Activated CD4-positive, alpha-beta memory T cell treated with anti-CD3 and anti-CD28 coated beads, Interleukin-2, amount 10 ng/mL, durations not matched to agents 7 days and 5 days (primary cell): Measurements from ENCODE around the gene NPR1. TPM values are rescaled to one million over a fixed set of nuclear protein-coding genes. Genes with fewer than 3 reads are reported as not detected.

Source experiments
- CTCF ChIA-PET: fragments of 350-600 bp; sonication (Branson Sonifier 250); formaldehyde crosslinking; loops from one replicate; lab custom pipeline; 2021; ENCODE audit warnings: antibody characterized with exemption, inconsistent platforms; lab: Charles Lee
- POLR2A ChIA-PET: fragments of 350-600 bp; sonication (Branson Sonifier 250); formaldehyde crosslinking; loops from one replicate; lab custom pipeline; 2021; ENCODE audit warnings: antibody characterized with exemption; lab: Charles Lee
- DNase-seq: peaks from one replicate; pipeline ENCODE4 v3.0.0-alpha.2; 2020
- H3K27ac Mint-ChIP-seq: one replicate; pipeline ENCODE4 v1.8.0; 2021; ENCODE audit warnings: mild to moderate bottlenecking, mixed read lengths
- H3K27me3 Mint-ChIP-seq: one replicate; pipeline ENCODE4 v1.8.0; 2021; ENCODE audit warnings: mixed read lengths
- H3K36me3 Mint-ChIP-seq: one replicate; pipeline ENCODE4 v1.8.0; 2021; ENCODE audit warnings: low read depth, mixed read lengths
- H3K4me1 Mint-ChIP-seq: one replicate; pipeline ENCODE4 v1.8.0; 2021; ENCODE audit warnings: mixed read lengths
- H3K4me3 Mint-ChIP-seq: one replicate; pipeline ENCODE4 v1.8.0; 2021; ENCODE audit warnings: mild to moderate bottlenecking, mixed read lengths
- H3K9me3 Mint-ChIP-seq: one replicate; pipeline ENCODE4 v1.8.0; 2021; ENCODE audit warnings: mixed read lengths
- total RNA-seq, 2 experiments: library from RNA; stranded (reverse); gene quantifications; one replicate each; pipeline ENCODE4 v1.2.3, GENCODE V29; 2021

Gene NPR1
- total RNA-seq, 2 experiments from 2014 or later: not detected

- H3K4me1 Mint-ChIP-seq: no peaks in the 10 kb centered on the region
- no peak overlapping the region for H3K4me3 Mint-ChIP-seq
- CTCF ChIA-PET: no interaction called here
- H3K36me3 Mint-ChIP-seq: no peaks in the 10 kb centered on the region
- peaks cover 35% of the 10 kb centered on the region for H3K27me3 Mint-ChIP-seq
- DNase-seq: no peak
- no peak overlapping the region for H3K27ac Mint-ChIP-seq
- no peaks in the 10 kb centered on the region for H3K9me3 Mint-ChIP-seq
- POLR2A ChIA-PET: interaction anchor here (0.6 kb wide), 1 partner anchor 331 kb away, joined by 3 read pairs; no protein-coding TSS in a partner anchor
These were observed 7.3 kb downstream of the NPR1 start for GRCh38 chr1:153685544-153686340.

- POLR2A ChIA-PET: no interaction called here
- no peaks in the 10 kb centered on the region for H3K4me1 Mint-ChIP-seq
- H3K9me3 Mint-ChIP-seq: no peaks in the 10 kb centered on the region
- H3K27ac Mint-ChIP-seq: no peak overlapping the region
- no peaks in the 10 kb centered on the region for H3K36me3 Mint-ChIP-seq
- no peak overlapping the region for H3K4me3 Mint-ChIP-seq
- peaks cover 18% of the 10 kb centered on the region for H3K27me3 Mint-ChIP-seq
- no peak for DNase-seq
- CTCF ChIA-PET: no interaction called here
These were observed 9.0 kb downstream of the NPR1 start for GRCh38 chr1:153687346-153688125.

DNA sequence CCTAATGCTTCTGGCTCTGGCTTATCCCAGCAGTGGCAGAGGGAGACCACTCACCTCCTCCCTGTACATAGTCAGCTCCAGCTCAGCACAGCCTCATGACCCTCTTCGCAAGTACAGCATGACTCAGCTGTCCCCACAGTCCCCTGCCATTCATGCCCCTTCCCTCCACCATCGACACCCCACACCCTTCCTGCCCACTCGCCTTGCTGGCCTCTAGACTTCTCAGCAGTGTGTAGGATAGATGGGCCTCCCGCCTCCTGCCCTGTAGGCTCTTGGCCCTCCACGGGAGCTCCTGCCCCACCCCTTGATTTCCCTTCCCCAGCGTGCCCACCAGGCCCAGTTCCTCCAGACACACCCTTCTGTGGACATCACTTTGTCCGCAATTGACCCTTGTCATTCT lies 9.8 kb downstream of the NPR1 start:
- CTCF ChIA-PET: no interaction called here
- Mint-ChIP-seq H3K27ac (no peak overlapping the region), H3K4me1 (no peaks in the 10 kb centered on the region), H3K9me3 (no peaks in the 10 kb centered on the region), H3K27me3 (peaks cover 16% of the 10 kb centered on the region), H3K4me3 (no peak overlapping the region), H3K36me3 (no peaks in the 10 kb centered on the region)
- POLR2A ChIA-PET: no interaction called here
- no peak for DNase-seq

DNA sequence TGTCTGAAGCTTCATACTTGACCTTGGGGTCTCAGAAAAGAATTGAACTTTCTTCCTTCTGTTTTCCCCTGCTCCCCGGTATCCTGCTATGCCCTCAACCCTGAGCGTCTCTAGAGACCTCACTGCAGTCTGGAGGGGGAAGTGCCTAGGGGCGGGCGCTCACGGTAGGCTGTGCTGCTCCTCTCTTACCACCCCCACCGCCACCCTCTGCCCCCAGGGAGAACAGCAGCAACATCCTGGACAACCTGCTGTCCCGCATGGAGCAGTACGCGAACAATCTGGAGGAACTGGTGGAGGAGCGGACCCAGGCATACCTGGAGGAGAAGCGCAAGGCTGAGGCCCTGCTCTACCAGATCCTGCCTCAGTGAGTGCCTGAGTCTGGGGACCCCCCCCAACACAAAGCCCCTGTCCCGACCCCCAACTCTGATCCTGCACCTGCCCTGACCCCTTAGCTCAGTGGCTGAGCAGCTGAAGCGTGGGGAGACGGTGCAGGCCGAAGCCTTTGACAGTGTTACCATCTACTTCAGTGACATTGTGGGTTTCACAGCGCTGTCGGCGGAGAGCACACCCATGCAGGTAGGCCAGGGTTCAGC lies 10.3 kb downstream of the NPR1 start:
- CTCF ChIA-PET: no interaction called here
- Mint-ChIP-seq H3K9me3 (no peaks in the 10 kb centered on the region), H3K36me3 (no peaks in the 10 kb centered on the region), H3K4me1 (no peaks in the 10 kb centered on the region), H3K4me3 (no peak overlapping the region), H3K27ac (no peak overlapping the region), H3K27me3 (peaks cover 12% of the 10 kb centered on the region)
- DNase-seq: no peak
- POLR2A ChIA-PET: no interaction called here

GRCh38 chr1:153693466-153693865 lies 15.0 kb downstream of the NPR1 start:
- no peaks in the 10 kb centered on the region for H3K4me1 Mint-ChIP-seq
- POLR2A ChIA-PET: no interaction called here
- H3K27ac Mint-ChIP-seq: no peak overlapping the region
- CTCF ChIA-PET: no interaction called here
- DNase-seq: no peak
- no peaks in the 10 kb centered on the region for H3K9me3 Mint-ChIP-seq
- peaks cover 2% of the 10 kb centered on the region for H3K27me3 Mint-ChIP-seq
- H3K36me3 Mint-ChIP-seq: no peaks in the 10 kb centered on the region
- H3K4me3 Mint-ChIP-seq: no peak overlapping the region

- peaks cover 2% of the 10 kb centered on the region for H3K27me3 Mint-ChIP-seq
- H3K27ac Mint-ChIP-seq: no peak overlapping the region
- DNase-seq: no peak
- POLR2A ChIA-PET: no interaction called here
- no peak overlapping the region for H3K4me3 Mint-ChIP-seq
- CTCF ChIA-PET: no interaction called here
- no peaks in the 10 kb centered on the region for H3K4me1 Mint-ChIP-seq
- no peaks in the 10 kb centered on the region for H3K36me3 Mint-ChIP-seq
- no peaks in the 10 kb centered on the region for H3K9me3 Mint-ChIP-seq
These were observed 18.3 kb downstream of the NPR1 start for GRCh38 chr1:153696741-153697140.

DNA sequence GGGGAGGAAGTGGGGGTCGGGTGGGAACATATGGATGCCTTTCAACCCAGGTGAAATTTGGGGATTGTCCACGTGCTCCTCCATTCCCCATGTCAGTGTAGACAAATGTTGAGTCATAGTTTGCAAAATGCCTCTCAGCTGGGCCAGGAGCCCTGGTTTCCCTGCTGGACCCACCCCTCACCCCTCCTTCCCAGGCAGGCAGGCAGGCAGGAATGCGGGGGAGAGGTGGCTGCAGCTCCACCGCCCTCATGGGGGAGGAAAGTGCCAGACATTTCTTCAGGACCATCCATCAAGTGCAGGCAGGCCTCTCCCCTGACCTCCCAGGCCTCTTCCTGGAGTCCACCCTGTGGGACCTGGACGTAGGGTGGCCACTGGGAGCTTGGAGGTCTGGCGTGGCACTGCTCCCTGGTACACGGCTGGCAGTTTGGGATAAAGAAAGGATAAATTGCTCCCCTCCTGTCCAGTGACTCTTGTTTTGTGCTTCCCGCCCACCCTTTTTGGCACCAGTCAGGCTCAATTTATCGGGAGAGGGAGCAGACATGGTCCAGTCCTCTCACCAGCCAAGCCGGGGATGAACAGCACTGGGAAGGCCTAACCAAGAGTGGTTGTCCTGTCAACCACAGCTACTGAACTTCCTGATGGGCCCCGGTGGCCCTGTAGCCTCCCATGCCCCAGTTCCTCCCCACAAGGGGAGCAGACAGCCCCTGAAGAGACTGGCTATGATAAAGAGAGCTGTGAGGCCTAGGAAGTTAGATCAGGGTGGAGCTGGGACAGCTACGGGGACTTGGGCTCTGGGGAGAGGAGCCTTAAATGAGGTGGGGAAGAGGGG lies 18.9 kb downstream of the NPR1 start:
- Mint-ChIP-seq H3K4me3 (no peak overlapping the region), H3K27me3 (peaks cover 2% of the 10 kb centered on the region), H3K9me3 (no peaks in the 10 kb centered on the region), H3K4me1 (no peaks in the 10 kb centered on the region), H3K27ac (no peak overlapping the region), H3K36me3 (no peaks in the 10 kb centered on the region)
- DNase-seq: no peak
- POLR2A ChIA-PET: no interaction called here
- CTCF ChIA-PET: no interaction called here

DNA sequence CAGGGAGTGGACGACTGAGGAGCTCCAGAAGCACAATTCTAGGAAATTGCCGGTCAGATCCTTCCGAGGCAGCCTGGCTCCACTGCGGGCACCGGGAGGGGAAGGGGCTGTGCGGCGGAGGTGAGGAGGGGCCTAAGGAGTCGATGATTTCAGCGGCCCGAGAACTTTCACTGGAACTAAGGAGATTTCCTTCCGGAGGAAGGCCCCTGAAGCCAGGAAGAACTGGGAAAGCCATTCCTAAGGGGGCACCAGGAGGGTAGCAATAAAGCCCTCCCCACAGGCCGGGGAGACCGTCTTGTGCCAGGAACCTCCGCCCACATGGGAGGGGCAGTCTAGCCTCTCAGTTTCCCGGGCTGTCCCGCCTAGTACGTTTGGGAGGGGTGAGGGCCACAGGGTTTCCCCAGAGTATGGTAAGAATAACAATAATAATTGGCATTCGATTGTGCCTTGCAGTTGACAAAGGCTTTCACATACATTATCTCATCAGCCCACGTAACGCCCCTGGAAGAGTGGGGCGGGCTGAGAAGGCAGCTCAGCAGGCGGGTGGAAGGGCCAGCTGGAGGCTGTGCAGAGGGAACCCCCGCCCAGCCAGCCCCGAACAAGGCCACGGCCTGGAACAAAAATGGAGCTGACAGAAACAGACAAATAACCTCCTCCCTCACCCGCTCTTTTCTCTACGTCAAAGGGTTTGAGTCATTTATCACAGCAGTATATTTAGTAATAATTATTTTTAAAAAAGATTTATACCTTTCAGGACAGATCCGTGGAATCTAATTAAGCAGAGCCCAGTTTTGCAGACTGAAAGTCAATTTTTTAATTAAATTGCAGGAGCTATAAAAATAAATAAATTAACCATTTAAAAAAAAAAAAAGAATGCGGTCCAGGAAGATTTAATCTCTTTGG lies 19.8 kb downstream of the NPR1 start:
- no peaks in the 10 kb centered on the region for H3K4me1 Mint-ChIP-seq
- no peak overlapping the region for H3K4me3 Mint-ChIP-seq
- no peak for DNase-seq
- ChIA-PET POLR2A (no interaction called here), CTCF (no interaction called here)
- H3K27ac Mint-ChIP-seq: no peak overlapping the region
- no peaks in the 10 kb centered on the region for H3K9me3 Mint-ChIP-seq
- peaks cover 2% of the 10 kb centered on the region for H3K27me3 Mint-ChIP-seq
- H3K36me3 Mint-ChIP-seq: no peaks in the 10 kb centered on the region

DNA sequence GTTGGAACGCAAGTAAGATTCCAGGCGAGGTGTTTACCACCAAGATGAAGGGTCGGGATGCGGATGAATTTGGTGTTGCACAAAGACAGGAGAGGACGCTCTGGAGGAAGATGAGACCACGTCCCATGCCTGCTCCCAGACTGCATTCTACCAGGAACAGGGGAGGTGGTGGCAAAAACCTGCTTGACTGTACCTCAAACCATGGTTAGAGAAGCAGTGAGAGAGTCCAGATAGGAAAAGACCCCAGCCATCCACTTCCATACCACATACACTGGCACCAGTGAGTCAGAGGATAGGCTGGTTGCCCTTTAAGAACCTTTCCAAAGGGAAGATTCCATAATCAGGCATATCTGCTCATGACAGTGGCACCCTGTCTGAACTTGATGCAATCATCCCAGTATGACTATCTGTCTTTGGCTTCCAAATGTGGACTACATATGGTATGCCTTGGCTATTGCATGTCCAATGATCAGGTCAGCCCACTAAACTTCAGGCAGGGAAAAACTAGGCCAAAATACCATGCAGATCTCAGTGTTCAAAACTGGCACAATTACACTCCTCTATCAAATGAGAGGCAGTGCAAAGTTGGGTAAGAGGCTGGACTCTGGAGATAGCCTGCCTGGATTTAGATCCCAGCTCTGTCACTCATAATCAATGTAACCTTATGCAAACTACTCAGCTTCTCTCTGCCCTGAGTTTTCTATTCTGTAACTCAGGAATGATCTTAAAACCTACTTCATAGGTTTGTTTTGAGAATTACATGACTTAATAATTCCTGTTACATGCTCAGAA lies 20.6 kb downstream of the NPR1 start:
- H3K27me3 Mint-ChIP-seq: peaks cover 2% of the 10 kb centered on the region
- ChIA-PET POLR2A (no interaction called here), CTCF (no interaction called here)
- no peaks in the 10 kb centered on the region for H3K36me3 Mint-ChIP-seq
- H3K9me3 Mint-ChIP-seq: no peaks in the 10 kb centered on the region
- no peak overlapping the region for H3K27ac Mint-ChIP-seq
- no peak for DNase-seq
- H3K4me3 Mint-ChIP-seq: no peak overlapping the region
- no peaks in the 10 kb centered on the region for H3K4me1 Mint-ChIP-seq

- POLR2A ChIA-PET: no interaction called here
- Mint-ChIP-seq H3K4me3 (no peak overlapping the region), H3K36me3 (no peaks in the 10 kb centered on the region), H3K9me3 (no peaks in the 10 kb centered on the region), H3K4me1 (no peaks in the 10 kb centered on the region), H3K27me3 (peaks cover 2% of the 10 kb centered on the region), H3K27ac (no peak overlapping the region)
- CTCF ChIA-PET: no interaction called here
- no peak for DNase-seq
These were observed 21.3 kb downstream of the NPR1 start for GRCh38 chr1:153699768-153700167.

GRCh38 chr1:153705484-153705883 lies 27.0 kb downstream of the NPR1 start:
- CTCF ChIA-PET: no interaction called here
- Mint-ChIP-seq H3K9me3 (no peaks in the 10 kb centered on the region), H3K27ac (no peak overlapping the region), H3K4me1 (no peaks in the 10 kb centered on the region), H3K27me3 (peaks cover 2% of the 10 kb centered on the region), H3K4me3 (no peak overlapping the region), H3K36me3 (no peaks in the 10 kb centered on the region)
- POLR2A ChIA-PET: no interaction called here
- no peak for DNase-seq
